NCI-H1930 (cell line): ENCODE results near the gene EMX2.

Source experiments
- DNase-seq, 2 experiments: peaks; one replicate each; lab custom pipeline; 2025; lab: John Stamatoyannopoulos, UW

The EMX2 gene

DNA sequence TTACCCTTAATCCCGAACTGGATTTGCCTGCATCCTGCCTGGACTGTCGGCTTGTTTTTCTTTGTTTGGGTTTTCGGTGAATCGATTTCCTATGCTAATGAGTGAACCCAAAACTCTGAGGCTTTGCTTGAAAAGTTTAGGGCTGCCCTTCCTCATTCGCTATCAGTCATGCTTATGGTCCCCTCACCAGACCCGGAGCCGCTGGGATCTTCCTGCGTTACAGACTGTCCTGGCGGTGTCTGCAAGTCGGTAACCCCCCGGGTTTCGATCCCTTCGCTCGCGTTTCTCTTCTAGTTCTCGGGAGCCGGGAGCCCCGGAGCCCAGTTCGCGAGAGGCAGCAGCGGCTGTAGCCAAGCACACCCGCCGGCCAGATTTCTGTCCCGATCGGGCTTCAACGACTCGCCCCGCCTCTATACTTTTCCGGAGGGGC, 2.2 kb downstream of the EMX2 start:
- no peak for DNase-seq

DNA sequence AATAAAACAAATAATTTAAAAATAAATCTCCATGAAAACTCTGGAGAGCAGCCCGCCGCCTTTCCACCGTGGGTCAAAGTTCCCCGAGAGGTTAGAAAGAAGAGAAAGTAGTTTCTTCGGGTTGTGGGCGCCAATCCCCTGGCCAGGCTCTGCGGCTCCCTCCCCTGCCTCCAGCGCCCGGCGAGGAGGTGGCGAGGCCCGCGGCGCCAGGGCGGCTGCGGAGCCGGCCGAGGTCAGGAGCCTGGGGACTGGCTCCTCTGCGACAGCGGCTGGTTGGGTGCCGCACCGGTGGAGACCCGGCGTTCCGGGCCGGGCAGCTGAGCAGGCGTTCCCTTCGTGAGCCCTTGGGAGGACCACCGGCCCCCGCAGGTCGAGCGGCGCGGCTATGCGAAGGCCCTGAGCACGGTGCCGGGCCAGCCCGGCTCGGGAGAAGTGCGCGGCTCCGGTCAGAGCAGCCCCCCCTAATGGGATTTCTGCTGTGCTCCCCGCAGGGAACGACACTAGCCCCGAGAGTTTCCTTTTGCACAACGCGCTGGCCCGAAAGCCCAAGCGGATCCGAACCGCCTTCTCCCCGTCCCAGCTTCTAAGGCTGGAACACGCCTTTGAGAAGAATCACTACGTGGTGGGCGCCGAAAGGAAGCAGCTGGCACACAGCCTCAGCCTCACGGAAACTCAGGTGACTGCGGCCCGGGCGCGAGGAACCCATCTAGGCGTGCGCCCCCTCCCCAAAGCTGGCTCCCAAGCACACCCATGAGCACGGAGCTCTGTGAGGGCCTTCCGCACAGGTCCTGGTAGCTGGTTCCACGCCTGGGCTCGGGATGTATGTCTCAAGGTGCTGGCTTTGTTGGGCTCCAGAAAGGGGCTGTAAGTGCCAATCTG, 2.8 kb downstream of the EMX2 start:
- DNase-seq, result no peak

DNA sequence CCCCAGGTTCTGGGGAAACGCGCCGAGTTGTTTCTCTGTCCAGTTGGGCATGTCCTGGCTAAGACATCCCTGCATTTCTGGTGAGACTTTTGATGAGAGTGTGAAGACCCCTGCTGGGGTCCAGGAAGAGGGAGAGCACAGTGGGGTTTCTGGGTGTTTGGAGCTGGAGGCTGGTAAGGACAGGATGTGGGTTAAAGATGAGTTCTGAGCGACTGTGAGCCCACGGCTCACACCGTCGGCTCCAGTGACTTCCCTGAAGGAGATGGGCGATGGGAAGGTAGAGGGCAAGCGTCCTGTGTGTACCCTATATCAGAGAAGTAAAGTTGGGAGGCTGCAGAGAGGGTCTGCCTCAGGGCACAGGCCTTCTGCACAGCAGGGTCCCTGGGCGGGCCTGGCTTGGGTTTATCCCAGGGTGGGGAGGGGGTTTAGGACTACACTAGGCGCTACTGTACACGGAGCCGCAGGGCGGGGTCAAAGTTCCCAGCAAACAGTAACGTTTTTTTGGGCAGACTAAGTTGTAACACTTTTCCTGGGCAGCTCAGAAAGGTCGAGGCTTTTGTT, 3.6 kb downstream of the EMX2 start:
- DNase-seq, result no peak

DNA sequence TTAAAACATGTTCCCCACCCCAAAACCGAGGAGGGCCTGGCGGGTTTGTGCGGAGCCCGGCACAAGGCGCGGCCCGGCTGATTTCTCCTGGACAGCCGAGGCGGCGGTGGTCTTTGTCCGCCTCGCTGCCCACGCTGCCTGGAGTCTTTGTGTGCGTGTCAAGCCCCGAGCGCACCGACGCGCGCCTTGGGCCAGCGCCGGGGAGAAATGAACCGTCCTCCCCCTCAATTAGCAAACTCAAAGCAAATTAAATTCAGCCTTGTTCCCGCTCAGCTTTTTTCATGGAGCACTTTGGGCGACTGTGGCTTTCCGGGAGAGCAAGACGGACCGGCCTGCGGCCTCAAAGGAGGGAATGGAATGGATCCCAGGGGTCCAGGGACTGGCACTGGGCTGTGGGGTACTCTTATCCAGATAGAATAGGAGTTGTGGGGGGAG, 4.1 kb downstream of the EMX2 start:
- no peak for DNase-seq

DNA sequence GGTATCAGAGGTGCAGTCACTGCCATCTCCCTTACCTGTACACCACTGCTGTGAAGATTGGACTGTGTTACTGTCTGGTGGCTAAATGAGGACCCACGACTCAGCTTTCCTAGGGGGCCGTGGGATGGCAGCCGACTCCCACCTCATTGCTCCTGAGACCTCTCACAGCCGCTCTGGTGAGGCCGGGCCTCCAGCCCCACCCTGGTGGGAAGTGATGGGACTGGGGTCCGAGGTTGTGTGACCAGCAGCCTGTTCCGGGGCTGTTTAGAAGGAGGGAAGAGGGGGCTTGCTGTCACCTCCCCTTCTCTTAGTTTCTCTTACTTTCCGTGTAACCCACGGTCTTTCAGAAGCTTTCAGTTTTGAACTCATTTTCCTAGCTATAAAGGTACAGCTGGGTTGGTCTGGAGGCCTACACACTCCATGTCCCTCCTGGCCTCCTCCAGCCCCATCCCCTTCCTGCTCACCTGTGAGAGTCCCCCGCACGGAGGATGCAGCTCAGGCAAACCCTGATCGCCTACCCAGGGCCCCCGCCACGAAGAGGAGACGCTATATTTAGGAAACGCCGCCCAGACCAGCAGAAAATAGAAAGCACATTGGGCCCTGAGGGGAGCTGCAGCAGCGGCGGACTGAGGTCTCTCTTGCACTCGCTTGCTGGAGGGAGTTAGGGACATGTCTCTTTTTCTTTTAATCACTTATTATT, 4.6 kb downstream of the EMX2 start:
- DNase-seq, result no peak

DNA sequence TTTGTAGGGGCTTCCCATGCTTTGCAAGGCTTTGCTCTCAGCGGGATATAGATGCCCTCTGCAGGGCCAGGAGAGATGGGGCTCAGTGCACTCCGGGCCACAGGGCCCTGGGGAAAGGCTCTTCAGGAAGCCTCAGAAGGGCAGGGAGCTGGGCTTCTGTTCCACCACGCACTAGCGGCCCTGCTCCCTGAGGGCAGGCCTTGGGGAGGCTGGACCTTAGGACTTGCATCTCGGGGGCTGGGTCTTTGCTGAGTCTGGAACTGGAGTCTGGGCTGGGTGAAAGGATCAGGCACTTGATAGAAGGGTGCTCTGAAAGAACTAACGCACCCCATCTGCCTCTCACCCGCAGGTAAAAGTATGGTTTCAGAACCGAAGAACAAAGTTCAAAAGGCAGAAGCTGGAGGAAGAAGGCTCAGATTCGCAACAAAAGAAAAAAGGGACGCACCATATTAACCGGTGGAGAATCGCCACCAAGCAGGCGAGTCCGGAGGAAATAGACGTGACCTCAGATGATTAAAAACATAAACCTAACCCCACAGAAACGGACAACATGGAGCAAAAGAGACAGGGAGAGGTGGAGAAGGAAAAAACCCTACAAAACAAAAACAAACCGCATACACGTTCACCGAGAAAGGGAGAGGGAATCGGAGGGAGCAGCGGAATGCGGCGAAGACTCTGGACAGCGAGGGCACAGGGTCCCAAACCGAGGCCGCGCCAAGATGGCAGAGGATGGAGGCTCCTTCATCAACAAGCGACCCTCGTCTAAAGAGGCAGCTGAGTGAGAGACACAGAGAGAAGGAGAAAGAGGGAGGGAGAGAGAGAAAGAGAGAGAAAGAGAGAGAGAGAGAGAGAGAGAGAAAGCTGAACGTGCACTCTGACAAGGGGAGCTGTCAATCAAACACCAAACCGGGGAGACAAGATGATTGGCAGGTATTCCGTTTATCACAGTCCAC, 5.4 kb downstream of the EMX2 start:
- DNase-seq, result no peak

DNA sequence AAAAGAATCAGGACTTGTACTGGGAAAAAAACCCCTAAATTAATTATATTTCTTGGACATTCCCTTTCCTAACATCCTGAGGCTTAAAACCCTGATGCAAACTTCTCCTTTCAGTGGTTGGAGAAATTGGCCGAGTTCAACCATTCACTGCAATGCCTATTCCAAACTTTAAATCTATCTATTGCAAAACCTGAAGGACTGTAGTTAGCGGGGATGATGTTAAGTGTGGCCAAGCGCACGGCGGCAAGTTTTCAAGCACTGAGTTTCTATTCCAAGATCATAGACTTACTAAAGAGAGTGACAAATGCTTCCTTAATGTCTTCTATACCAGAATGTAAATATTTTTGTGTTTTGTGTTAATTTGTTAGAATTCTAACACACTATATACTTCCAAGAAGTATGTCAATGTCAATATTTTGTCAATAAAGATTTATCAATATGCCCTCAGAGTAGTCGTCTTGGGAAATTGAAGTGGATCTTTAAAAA, 6.6 kb downstream of the EMX2 start:
- DNase-seq, result no peak

DNA sequence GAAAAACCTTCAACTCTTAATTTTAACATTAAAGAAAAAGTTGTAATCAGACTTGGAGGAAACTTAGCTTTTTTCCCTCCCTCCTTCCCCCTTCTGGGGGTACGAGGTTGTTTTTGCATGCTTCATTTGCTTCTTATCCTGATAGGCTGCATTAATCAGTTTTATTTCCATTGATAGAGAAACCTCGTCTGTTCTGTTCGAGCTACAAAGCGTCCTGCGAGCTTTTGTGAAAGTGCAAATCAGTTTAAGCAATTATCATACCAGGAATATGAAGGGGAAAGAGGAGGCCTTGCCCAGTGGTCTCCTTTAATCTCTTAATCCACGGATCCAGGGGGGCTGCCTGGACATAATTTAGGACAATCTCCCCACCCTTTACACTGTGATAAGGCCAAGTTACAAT, 7.5 kb downstream of the EMX2 start:
- no peak for DNase-seq

DNA sequence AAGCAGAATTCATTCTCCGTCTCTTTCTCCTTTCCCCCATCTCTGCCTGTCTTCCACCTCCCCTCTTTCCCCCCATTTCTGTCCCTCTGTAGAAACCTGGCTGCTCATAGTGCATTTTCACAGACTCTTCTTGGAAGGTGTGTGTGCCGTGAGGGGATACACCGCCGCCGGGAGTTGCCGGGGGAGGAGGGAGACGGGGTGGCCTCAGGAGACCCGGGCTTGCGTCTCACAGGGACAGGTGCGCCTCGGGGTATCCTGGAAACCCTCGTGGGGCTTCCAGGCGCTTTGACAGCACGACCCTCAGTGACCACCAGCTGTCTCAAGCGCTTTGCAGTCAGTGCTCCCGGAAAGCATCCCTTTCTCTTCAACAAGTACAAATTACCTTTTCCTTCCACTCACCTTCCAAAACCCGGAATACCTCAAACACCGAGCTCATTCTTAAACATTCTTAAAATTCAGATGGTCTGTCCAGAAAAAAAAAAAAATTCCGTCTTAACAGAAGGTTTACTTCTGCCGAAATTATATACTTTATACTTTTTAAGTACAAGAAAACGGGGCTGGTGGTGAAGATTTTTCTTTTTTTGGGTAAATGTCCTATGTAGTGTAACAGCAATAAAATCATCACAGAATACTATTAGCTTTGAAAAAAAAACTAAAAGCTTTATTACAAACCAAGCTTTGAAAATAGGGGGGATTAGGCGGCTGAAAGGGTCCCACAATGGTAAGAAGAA, 8.2 kb downstream of the EMX2 start:
- DNase-seq, result no peak

DNA sequence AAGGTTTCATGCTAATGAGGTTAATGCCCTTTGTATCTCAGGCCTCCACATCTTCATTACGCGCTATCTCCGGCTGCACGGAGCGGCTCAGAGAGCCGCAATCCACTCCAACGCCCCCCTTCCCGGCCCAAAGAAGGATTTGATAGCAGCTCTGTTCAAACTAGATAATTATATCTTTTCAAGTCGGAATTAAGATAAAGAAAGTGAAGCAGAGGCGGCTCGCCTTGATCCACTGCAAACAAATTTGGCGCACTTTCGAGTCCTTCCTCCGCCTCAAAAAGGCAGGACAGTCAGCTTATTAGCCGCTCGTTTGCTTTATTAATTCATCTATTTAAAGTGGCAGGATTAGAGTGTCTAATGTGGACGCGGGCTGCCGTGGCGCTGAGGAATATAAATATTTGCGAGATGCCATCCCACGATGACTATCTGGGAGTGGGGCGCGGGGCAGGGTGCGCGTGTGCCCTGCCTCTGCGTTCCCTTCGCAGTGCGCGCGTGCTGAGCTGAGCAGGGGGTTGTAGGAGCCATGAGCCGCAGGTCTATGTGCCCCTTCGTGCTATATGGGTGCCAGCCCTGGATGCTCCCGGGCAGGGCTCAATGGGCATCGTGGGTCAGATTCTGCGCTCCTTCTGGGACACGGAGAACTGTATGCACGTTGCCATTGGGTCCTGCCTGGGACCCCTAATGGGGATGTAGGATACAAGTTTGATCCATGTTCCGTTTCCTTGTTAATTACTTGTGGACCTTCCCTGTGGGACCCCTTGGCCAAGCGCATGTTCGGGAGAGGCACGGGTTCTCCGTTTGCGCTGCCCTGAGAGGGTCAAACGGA, 9.0 kb downstream of the EMX2 start:
- DNase-seq, result no peak

DNA sequence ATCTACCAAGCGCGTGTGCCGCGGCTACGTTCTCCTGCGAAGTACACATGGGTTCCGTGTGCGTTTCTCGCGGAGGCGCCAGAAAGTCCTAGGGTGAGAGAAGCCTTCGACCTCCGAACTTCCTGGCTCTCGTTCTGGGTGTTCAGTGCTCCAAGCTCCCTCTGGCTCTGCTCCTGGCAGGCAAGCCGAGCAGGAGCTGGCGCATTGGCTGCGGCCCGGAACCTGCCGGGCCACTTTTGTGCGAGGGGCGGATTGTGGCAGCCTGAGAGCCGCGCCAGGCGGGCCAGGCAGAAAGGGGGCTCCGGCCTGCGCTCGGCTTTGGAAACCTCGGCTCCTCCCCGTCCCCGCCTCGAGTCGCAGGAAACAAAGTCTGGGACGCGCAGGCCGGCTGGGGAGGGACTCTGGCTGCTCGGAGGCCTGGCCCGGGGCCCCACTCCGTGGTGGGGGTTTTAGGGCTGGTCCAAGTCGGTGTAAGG, 9.6 kb downstream of the EMX2 start:
- no peak for DNase-seq

DNA sequence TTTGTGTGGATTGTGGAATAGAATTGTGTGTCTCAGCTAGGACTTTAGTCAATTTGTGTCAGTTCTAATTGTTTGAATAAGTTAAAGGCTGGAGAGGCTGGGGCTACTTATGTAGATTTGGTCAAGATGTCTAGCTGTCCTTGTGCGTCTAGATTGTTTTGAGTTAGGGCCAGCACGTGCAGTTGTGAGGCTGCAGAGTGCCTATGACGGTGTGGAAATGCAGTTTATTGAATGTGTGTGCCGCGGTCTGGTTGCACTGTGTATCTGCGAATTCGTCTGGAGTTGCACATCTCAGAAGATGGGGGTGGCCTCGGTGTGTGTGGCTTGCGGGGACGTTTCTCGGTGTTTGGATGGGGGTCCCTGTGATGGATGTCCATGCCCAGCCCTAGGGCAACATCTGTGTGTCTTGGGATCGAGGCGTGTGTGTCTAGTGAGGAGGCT, 10.2 kb downstream of the EMX2 start:
- DNase-seq, result no peak

DNA sequence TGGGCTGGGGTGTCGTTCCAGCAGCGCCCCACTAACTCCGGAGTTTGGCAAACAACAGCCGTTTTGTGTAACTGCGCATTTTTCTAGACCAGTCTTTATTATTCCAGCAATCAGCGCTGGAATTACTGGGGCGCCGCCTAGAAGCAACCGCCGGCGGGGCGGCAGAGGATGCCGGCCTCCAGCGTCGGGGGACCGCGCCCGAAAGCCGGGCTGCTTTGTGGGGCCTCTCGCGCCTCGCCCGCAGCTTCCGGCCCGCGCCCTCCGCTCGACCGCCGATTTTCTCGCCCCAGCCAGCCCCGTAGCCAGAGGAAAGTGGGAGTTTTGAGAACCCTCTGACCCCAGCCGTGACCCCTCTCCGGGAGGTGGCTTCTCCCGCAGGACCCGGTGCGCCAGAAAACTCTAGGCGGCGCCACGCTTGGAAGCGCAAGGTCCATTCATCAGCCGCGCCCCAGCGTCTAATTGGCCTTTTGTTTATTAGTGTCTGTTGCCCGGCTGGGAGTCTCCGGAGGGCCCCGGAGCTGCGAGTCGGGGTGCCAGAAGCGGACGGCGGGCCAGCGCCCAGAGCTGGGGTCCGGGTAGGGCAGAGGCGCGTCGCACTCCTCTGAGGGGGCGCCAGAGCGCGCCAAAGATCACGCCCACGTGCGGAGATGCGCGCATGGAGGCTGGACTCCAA, 10.7 kb downstream of the EMX2 start:
- DNase-seq, result no peak

DNA sequence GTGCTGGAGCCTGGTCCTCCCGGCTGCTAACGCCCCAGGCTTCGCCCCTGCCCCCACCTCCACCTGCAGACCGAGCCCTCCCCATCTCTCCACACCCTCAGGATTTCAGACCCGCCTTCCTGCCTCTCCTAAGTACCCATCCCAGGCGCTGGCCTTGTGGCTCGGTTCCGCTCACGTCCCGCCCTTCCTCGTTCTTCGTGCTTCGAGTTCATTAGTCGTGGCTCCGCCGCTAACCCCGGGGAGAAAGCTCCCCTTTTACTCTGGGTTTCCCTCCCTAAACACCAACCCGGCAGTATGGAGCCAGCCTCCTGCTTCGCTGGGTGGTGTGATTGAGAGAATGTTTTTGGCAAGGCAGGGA, 11.2 kb downstream of the EMX2 start:
- no peak for DNase-seq

DNA sequence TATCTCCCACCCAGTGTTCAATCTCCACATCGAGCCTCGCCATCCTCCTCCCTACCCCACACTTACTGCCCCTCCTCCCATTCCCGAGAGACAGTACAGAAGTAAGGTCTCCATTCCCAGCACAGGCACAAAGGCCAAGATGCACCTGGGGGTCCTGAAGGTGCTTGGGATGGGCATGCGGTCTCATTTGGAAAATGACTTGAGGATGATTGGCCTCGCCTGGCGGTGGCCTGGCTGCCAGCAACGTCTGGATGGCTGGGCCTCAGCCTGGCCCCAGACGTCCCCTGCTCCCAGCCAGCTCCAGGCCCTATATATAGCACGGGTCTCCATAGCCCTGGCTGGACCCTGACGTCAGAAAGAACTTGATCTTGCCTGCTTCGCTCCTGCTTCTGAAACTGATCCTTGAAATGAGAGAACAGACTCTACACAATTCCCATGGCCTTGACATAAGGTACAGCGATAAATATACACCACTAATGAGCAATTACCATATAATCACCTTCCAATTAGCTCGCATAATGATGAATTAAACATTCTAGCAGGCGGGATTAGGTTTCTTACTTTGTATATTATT, 11.8 kb downstream of the EMX2 start:
- DNase-seq, result no peak

DNA sequence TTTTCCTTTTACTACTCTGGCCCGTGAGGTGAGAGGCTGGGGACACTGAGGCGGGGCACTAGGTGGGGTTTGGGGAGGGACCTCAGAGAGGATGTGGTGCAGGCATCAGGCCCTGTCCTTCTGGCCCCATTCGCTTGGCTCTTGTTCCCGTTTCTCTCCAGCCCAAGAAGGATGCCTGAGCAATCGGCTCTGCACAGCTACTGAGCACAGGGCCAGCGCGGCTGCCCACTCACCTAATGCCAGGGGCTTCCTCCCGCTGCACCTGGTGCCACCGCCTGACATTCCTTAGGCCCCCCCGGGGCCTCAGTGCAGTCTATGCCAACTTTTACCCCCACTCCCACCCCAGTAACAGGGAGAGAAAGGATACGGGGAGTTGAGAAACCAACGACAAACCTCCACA, 12.5 kb downstream of the EMX2 start:
- no peak for DNase-seq

DNA sequence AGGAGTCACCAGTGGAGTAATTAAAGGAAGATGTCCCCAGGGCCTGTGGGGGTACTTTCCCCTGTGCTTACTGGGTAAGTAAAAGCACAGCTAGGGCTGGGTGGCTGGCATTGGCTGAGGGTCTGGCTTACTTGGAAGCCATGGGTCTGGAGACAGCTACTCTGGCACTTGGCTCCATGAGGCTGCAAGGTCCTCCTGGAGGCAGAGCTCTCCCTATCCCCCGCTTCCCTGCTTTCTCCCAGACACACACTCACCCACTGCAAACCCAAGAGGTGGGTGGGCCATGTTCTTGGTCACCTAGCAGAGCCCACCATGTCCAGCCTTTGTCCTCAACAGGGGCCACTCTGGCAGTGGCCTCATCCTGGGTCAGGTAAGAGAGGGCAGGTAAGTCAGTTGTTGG, 13.3 kb downstream of the EMX2 start:
- no peak for DNase-seq

DNA sequence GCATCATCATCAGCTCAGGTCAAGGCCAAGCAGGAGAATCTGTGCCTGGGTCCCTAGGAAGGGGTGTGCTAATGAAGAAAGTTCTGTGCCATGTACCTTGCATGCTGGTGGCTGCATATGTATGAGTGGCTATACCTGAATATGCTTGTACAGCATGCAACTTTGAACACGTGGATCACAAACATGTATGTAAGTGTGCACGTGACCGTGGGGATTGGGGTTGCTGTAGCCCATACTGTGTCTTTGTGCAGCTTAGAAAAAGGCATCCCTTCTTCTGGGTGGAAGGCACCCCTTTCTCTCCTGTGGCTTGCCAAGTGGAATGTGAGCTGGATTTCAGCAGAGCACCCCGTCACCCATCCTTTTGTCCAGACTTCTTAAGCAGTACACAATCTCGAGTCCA, 13.8 kb downstream of the EMX2 start:
- no peak for DNase-seq

DNA sequence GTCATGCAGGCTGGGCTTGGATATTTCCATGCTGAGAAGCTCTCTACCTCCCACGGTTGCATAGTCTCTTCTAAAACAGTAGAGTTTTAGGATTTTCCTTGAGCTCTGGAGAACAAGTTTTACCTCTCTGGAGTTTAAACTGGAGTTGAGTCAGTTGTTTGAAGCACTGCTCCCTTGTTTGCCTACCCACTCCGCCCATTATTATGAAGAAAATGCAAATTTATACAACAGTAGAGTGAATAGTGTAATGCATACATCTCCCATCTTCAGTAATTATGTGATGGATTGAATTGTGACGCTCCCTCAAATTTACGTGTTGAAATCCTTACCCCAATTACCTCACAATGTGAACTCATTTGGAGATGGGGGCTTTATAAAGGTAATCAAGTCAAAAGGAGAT, 17.2 kb downstream of the EMX2 start:
- no peak for DNase-seq
